Measurements from ENCODE around the gene PCDHGB3.

DNA sequence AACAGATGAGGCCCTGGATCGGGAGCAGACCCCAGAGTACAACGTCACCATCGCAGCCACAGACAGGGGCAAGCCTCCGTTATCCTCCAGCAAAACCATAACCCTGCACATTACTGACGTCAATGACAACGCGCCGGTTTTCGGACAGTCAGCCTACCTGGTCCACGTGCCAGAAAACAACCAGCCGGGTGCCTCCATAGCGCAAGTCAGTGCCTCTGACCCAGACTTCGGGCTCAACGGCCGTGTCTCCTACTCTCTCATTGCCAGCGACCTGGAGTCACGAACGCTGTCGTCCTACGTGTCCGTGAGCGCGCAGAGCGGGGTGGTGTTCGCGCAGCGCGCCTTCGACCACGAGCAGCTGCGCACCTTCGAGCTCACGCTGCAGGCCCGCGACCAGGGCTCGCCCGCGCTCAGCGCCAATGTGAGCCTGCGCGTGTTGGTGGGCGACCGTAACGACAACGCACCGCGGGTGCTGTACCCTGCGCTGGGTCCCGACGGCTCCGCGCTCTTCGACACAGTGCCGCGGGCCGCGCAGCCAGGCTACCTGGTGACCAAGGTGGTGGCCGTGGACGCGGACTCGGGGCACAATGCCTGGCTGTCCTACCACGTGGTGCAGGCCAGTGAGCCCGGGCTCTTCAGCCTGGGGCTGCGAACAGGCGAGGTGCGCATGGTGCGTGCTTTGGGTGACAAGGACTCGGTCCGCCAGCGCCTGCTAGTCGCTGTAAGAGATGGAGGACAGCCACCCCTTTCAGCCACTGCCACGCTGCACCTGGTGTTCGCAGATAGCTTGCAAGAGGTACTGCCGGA is 49.2 kb downstream of the PCDHGB3 start:
- TF ChIP-seq JUNB (IDR thresholded peaks at IDR 0.05) (no peak), MXI1 (IDR thresholded peaks at IDR 0.05; ENCODE audit: low read depth, low read length) (no peak), YY1 (IDR thresholded peaks at IDR 0.05; ENCODE audit: low read depth, low read length) (no peak), FOXK2 (IDR thresholded peaks at IDR 0.05) (no peak)
- TF ChIP-seq, protein P1, sequence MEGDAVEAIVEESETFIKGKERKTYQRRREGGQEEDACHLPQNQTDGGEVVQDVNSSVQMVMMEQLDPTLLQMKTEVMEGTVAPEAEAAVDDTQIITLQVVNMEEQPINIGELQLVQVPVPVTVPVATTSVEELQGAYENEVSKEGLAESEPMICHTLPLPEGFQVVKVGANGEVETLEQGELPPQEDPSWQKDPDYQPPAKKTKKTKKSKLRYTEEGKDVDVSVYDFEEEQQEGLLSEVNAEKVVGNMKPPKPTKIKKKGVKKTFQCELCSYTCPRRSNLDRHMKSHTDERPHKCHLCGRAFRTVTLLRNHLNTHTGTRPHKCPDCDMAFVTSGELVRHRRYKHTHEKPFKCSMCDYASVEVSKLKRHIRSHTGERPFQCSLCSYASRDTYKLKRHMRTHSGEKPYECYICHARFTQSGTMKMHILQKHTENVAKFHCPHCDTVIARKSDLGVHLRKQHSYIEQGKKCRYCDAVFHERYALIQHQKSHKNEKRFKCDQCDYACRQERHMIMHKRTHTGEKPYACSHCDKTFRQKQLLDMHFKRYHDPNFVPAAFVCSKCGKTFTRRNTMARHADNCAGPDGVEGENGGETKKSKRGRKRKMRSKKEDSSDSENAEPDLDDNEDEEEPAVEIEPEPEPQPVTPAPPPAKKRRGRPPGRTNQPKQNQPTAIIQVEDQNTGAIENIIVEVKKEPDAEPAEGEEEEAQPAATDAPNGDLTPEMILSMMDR (IDR thresholded peaks at IDR 0.05 in 2 of 3, conservative IDR thresholded peaks at IDR 0.05 in 1 of 3; ENCODE audit: control insufficient read depth in 2 of 3, extremely low read depth in 1 of 3, insufficient read depth in 1 of 3, low read depth in 3 of 3, low read length in 3 of 3) = no peak
- TF ChIP-seq, protein P2, sequence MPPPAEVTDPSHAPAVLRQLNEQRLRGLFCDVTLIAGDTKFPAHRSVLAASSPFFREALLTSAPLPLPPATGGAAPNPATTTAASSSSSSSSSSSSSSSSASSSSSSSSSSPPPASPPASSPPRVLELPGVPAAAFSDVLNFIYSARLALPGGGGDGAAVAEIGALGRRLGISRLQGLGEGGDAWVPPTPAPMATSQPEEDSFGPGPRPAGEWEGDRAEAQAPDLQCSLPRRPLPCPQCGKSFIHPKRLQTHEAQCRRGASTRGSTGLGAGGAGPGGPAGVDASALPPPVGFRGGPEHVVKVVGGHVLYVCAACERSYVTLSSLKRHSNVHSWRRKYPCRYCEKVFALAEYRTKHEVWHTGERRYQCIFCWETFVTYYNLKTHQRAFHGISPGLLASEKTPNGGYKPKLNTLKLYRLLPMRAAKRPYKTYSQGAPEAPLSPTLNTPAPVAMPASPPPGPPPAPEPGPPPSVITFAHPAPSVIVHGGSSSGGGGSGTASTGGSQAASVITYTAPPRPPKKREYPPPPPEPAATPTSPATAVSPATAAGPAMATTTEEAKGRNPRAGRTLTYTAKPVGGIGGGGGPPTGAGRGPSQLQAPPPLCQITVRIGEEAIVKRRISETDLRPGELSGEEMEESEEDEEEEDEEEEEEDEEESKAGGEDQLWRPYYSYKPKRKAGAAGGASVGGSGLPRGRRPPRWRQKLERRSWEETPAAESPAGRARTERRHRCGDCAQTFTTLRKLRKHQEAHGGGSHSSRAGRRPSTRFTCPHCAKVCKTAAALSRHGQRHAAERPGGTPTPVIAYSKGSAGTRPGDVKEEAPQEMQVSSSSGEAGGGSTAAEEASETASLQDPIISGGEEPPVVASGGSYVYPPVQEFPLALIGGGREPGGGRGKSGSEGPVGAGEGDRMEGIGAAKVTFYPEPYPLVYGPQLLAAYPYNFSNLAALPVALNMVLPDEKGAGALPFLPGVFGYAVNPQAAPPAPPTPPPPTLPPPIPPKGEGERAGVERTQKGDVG (CRISPR knock-in tag; IDR thresholded peaks at IDR 0.05) = no peak
